ENCODE data around the gene FBXO38.

DNA sequence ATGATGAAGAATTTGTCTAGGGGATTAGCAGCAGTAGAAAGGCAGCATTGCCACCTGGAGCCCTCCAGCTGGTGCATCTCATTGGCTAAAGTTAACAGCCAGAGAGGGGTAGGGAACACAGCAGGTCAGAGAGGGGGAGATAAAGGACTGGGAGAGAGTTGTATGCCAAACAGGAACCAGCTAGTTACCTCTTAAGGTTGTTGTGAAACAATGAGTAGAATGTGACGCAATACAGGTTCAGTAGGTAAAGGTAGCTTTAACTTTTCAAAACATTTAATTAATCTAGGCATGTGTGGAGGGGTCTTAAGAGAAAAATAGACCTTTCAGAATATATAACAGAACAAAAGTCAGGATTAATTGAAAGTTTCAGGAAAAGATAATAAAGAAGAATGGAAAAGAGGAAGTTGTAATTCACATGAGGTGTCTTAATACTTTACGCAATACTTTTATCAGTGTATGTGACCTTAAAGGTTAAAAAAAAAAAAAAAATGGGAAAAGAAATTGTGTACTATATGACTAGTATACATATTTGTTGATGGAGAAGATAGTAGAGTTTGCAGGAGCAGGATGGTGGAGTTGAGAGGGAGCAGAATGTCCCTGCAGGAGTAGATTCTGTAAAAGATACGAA lies 14.3 kb downstream of the FBXO38 start:
- TF ChIP-seq, protein P1, sequence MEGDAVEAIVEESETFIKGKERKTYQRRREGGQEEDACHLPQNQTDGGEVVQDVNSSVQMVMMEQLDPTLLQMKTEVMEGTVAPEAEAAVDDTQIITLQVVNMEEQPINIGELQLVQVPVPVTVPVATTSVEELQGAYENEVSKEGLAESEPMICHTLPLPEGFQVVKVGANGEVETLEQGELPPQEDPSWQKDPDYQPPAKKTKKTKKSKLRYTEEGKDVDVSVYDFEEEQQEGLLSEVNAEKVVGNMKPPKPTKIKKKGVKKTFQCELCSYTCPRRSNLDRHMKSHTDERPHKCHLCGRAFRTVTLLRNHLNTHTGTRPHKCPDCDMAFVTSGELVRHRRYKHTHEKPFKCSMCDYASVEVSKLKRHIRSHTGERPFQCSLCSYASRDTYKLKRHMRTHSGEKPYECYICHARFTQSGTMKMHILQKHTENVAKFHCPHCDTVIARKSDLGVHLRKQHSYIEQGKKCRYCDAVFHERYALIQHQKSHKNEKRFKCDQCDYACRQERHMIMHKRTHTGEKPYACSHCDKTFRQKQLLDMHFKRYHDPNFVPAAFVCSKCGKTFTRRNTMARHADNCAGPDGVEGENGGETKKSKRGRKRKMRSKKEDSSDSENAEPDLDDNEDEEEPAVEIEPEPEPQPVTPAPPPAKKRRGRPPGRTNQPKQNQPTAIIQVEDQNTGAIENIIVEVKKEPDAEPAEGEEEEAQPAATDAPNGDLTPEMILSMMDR (conservative IDR thresholded peaks at IDR 0.05; ENCODE audit: low read length): no peak
- no peak for TF ChIP-seq EZH2phosphoT487 (IDR thresholded peaks at IDR 0.05; ENCODE audit: borderline replicate concordance)
